Endodermal cell (in vitro differentiated cells): ENCODE results near the gene PLPP7. TPM values are rescaled to one million over a fixed set of nuclear protein-coding genes. Genes with fewer than 3 reads are reported as not detected.
A peak's percentile ranks its signal among the peaks of the same experiment; 100 is the strongest.

Source experiments
- DNase-seq: peaks from one replicate; pipeline ENCODE4 v3.0.0-alpha.2; 2017
- H3K27ac ChIP-seq: 2 replicates; pipeline ENCODE4 v1.5.1; 2013; ENCODE audit warnings: mild to moderate bottlenecking, low read depth, low read length, moderate library complexity
- H3K27me3 ChIP-seq: 2 replicates; pipeline ENCODE4 v1.6.1; 2013; ENCODE audit warnings: mild to moderate bottlenecking, low read length, moderate library complexity; ENCODE audit not compliant: insufficient read depth, control insufficient read depth, poor library complexity, severe bottlenecking
- H3K36me3 ChIP-seq: 2 replicates; pipeline ENCODE4 v1.7.0; 2013; ENCODE audit warnings: mild to moderate bottlenecking, low read length, moderate library complexity; ENCODE audit not compliant: control insufficient read depth, insufficient read depth
- H3K4me1 ChIP-seq: one replicate; pipeline ENCODE4 v1.7.0; 2013; ENCODE audit warnings: low read length; ENCODE audit not compliant: control insufficient read depth, insufficient read depth
- H3K4me3 ChIP-seq: 2 replicates; pipeline ENCODE4 v1.5.1; 2013; ENCODE audit warnings: mild to moderate bottlenecking, low read length, moderate library complexity
- H3K9ac ChIP-seq: 2 replicates; pipeline ENCODE4 v1.6.1; 2013; ENCODE audit warnings: mild to moderate bottlenecking, low read length, moderate library complexity; ENCODE audit not compliant: poor library complexity, severe bottlenecking; ENCODE audit errors: extremely low read depth
- H3K9me3 ChIP-seq: 2 replicates; pipeline ENCODE4 v1.6.1; 2013; ENCODE audit warnings: mild to moderate bottlenecking, low read length, moderate library complexity; ENCODE audit not compliant: control insufficient read depth
- H3K27ac Mint-ChIP-seq: 2 replicates; pipeline ENCODE4 v1.8.0; 2020; ENCODE audit warnings: mixed read lengths
- H3K27me3 Mint-ChIP-seq: 2 replicates; pipeline ENCODE4 v1.8.0; 2021; ENCODE audit warnings: mild to moderate bottlenecking, mixed read lengths; ENCODE audit not compliant: insufficient read depth
- H3K36me3 Mint-ChIP-seq: 2 replicates; pipeline ENCODE4 v1.8.0; 2020; ENCODE audit warnings: low read depth, mixed read lengths
- H3K4me1 Mint-ChIP-seq: 2 replicates; pipeline ENCODE4 v1.8.0; 2020; ENCODE audit warnings: mixed read lengths
- H3K4me3 Mint-ChIP-seq: 2 replicates; pipeline ENCODE4 v1.8.0; 2020; ENCODE audit warnings: mild to moderate bottlenecking, moderate library complexity, mixed read lengths
- H3K9me3 Mint-ChIP-seq: 2 replicates; pipeline ENCODE4 v1.8.0; 2020; ENCODE audit warnings: mild to moderate bottlenecking, mixed read lengths
- CTCF ChIP-seq: fragments of 200-600 bp; sonication (generic); conservative IDR thresholded peaks from 2 replicates; pipeline ENCODE4 v1.5.0; 2021; ENCODE audit warnings: antibody characterized with exemption, mild to moderate bottlenecking
- WGBS, 2 experiments: methylation state at CpG; one replicate each; pipeline versions ENCODE4 v1.1.5 to v1.1.7; 2013; ENCODE audit warnings: missing lambda C conversion rate in 2 of 2, mixed read lengths in 1 of 2; ENCODE audit not compliant: insufficient coverage in 1 of 2, insufficient read length in 1 of 2; 5-methylcytosine and 5-hydroxymethylcytosine counted together
- total RNA-seq, 2 donors: library from RNA; stranded (reverse); fragmentation: NEBNext Ultra II Directional in 1 of 2; extraction: Animal tissue kit (Norgen Biotek cat#: 25700) in 1 of 2; gene quantifications; 2 replicates in 1 of 2; 3 replicates in 1 of 2; pipeline ENCODE4 v1.2.1, GENCODE V29; 2021

Gene PLPP7
- total RNA-seq, 2 donors from 2014 or later, result 4.1 to 5.6 TPM

GRCh38 chr9:131274674-131275331 is 14.7 kb upstream of the PLPP7 start:
- Histone ChIP-seq H3K9ac (no peak overlapping the region), H3K4me1 (no peaks in the 10 kb centered on the region), H3K27ac (no peak overlapping the region), H3K4me3 (no peak overlapping the region), H3K9me3 (no peaks in the 10 kb centered on the region), H3K36me3 (no peaks in the 10 kb centered on the region), H3K27me3 (peaks cover 16% of the 10 kb centered on the region)
- no peak for DNase-seq
- Mint-ChIP-seq H3K4me1 (peaks cover 15% of the 10 kb centered on the region), H3K4me3 (peak overlapping the region; percentile 55), H3K27me3 (peaks cover 21% of the 10 kb centered on the region), H3K36me3 (no peaks in the 10 kb centered on the region), H3K9me3 (no peaks in the 10 kb centered on the region), H3K27ac (no peak overlapping the region)
- TF ChIP-seq CTCF, result no peak
- 92% methylated on average over 15 to 18 of the region's 18 CpGs for WGBS, 2 experiments

- H3K4me3 ChIP-seq, result no peak overlapping the region
- WGBS, 2 experiments, result 86 to 87% methylated on average over 27 to 29 of the region's 29 CpGs
- no peaks in the 10 kb centered on the region for H3K36me3 ChIP-seq
- H3K9me3 ChIP-seq, result no peaks in the 10 kb centered on the region
- DNase-seq, result peak; percentile 83
- H3K36me3 Mint-ChIP-seq, result no peaks in the 10 kb centered on the region
- peaks cover 25% of the 10 kb centered on the region for H3K27me3 Mint-ChIP-seq
- H3K9me3 Mint-ChIP-seq, result no peaks in the 10 kb centered on the region
- peaks cover 16% of the 10 kb centered on the region for H3K27me3 ChIP-seq
- peak overlapping the region; percentile 55 for H3K4me3 Mint-ChIP-seq
- H3K9ac ChIP-seq, result no peak overlapping the region
- H3K4me1 Mint-ChIP-seq, result peaks cover 15% of the 10 kb centered on the region
- peak; percentile 69 for TF ChIP-seq CTCF
- no peak overlapping the region for H3K27ac Mint-ChIP-seq
- no peaks in the 10 kb centered on the region for H3K4me1 ChIP-seq
- H3K27ac ChIP-seq, result no peak overlapping the region
Observed at GRCh38 chr9:131275332-131276093, 14.0 kb upstream of the PLPP7 start.

GRCh38 chr9:131276094-131276888 is 13.2 kb upstream of the PLPP7 start, which contains the start of gene FAM78A:
TSS of gene FAM78A (minus strand) at chr9:131276510. CDS start at chr9:131276179, 331 bp downstream.
- H3K9me3 ChIP-seq, result no peaks in the 10 kb centered on the region
- Mint-ChIP-seq H3K9me3 (no peaks in the 10 kb centered on the region), H3K4me1 (peaks cover 15% of the 10 kb centered on the region), H3K27ac (no peak within 1 kb of the TSS), H3K4me3 (peak within 1 kb of the TSS; percentile 55), H3K27me3 (peaks cover 33% of the 10 kb centered on the region), H3K36me3 (no peaks in the 10 kb centered on the region)
- no peak within 1 kb of the TSS for H3K27ac ChIP-seq
- no peak for TF ChIP-seq CTCF
- peak; percentile 81 for DNase-seq
- 16 to 19% methylated on average over 55 to 76 of the region's 76 CpGs for WGBS, 2 experiments
- peaks cover 24% of the 10 kb centered on the region for H3K27me3 ChIP-seq
- H3K36me3 ChIP-seq, result no peaks in the 10 kb centered on the region
- H3K4me1 ChIP-seq, result no peaks in the 10 kb centered on the region
- peak within 1 kb of the TSS; percentile 64 for H3K4me3 ChIP-seq
- no peak within 1 kb of the TSS for H3K9ac ChIP-seq
